DND-41 (cell line): ENCODE results near the gene GNG8.

Source experiments
- CTCF ChIP-seq: IDR thresholded peaks from 2 replicates; pipeline ENCODE4 v1.5.1; 2012; ENCODE audit warnings: borderline replicate concordance, low read length, moderate library complexity, mild to moderate bottlenecking; ENCODE audit not compliant: poor library complexity, severe bottlenecking; ENCODE audit errors: extremely low read depth
- EZH2 ChIP-seq: IDR thresholded peaks from 3 replicates; pipeline ENCODE4 v1.6.1; 2012; ENCODE audit warnings: borderline replicate concordance, low read depth, mild to moderate bottlenecking, moderate library complexity, low read length, inconsistent platforms; ENCODE audit not compliant: severe bottlenecking

GRCh38 chr19:46626446-46626845, 9.6 kb downstream of the GNG8 start:
- TF ChIP-seq EZH2 (no peak), CTCF (no peak)
